ENCODE results near the gene FILIP1L.

The FILIP1L gene

DNA sequence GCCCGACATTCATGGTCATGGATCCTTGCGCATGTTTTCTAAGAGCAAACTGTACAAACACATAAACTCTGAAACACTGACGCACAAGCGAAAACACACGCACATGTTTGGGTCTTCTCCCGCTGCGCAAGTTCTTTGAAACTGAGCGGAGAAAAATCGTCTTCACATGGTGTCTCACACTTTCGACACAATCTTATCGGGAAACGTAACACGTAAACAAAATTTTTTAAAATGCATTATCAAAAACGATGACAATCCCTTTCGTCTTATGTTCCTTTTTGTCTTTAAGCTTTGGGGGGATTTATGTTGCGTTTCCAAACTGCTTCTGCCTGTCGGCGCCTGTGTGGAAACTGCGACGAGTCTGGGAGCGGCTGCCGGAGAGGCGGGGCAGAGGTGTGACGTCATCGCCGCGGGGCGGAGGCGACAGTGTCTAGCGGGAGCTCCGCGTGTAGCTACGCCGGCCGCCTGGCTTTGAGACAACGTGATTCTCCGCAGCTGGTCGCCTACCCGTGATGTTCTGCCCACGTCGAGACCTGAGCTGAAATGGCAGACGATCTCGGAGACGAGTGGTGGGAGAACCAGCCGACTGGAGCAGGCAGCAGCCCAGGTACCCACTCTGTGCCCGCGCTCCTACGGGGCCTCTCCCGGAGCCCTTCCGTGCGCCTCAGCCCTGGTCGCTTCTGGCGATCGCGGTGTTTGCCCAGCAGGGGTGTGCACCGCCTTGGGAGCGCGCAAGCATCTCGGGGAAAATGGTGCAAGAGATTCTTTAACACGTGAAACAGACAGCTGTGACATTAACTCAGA is 296.7 kb downstream of the FILIP1L start, which contains the start of gene CMSS1:
CMSS1 (plus strand) TSS at position 426 of the 804 bp plus-strand sequence.
- peak; percentile 91 to 93 for DNase-seq (ENCODE audit: low read depth in 2 of 2, low spot score in 1 of 2)

DNA sequence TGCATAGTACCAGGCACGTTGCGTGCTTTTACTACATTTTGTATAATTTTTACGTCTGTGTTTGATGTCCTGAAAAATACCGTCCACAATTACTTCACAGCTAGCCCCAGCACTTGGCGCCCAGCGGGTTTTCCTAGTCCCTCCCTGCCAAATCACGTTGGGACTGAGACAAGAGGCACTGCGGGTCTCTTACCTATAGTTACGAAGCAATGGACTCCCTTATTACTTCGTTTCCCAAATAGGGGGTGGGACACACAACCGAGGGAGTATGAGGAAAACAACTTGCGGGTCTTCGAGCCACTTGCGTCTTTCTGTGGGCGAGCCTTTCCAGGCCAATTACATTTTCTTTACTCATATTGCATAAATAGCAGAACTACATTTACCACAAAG is 297.3 kb downstream of the FILIP1L start:
- no peak for DNase-seq (ENCODE audit: low read depth in 2 of 2, low spot score in 1 of 2)

DNA sequence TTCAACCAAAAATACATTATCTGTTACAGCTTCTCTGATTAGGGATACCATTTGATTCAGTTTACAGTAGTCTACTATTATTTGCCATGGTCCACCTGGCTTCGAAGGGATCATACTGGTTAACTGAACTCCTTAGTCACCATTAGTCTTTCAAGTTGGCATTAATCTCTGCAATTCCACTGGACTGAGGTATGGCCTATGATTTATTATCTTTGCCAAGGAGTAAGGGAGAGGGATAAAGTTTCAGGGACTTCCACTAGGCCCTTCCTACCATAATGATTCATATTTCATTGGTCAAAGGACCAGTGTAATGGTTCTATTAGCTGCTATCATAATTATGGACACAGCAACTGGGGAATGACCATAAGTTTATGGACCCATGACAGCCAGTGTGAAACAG is 303.9 kb downstream of the FILIP1L start:
- no peak for DNase-seq (ENCODE audit: low read depth in 2 of 2, low spot score in 1 of 2)

DNA sequence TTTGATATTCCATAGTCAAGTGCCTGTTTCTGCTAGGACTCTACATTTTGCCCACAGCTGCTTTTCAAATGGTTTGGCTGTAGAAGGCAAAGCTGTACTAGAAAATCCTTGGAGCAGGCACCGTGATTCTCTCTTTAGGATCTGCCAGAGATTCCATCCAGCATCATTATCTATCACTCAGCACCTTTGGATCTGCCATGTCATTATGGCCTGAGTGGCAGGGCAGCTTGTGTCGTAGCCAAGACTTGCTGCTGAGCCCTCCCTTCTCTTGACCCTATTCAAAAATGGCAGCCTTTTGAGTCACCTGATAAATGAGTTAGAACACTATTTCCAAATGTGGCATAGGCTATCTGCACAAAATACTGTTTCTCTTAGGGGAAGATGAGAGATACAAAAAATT is 304.7 kb downstream of the FILIP1L start:
- no peak for DNase-seq (ENCODE audit: low read depth in 2 of 2, low spot score in 1 of 2)

DNA sequence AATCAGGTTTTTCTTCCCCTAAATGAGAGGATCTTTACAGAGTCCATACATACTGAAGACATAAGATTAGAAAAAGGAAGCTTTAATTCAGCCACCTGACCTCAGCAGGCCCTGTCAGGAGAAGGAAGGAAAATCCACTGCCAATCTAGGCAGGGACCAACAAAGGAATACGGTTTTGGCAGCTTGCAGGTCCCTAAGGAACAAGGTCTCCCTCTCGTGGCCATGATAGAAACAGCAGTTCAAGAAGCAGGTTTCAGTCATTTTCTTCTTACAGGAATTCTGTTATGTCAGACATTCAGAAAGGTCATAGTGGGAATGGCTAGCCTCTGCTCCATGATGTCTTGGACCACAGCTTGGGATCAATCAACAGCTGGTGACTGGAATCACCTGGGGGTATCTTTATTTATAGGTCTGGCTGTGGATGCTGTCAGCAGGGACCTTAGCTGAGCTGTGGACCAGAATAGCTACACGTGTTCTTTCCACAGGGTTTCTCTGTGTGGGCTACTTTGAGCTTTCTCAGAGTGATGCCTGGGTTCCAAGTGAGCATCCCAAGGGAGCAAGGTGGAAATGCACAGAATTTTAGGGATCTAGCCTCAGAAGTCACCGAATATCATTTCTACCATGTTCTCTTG is 306.0 kb downstream of the FILIP1L start:
- DNase-seq (ENCODE audit: low read depth in 2 of 2, low spot score in 1 of 2), result no peak

DNA sequence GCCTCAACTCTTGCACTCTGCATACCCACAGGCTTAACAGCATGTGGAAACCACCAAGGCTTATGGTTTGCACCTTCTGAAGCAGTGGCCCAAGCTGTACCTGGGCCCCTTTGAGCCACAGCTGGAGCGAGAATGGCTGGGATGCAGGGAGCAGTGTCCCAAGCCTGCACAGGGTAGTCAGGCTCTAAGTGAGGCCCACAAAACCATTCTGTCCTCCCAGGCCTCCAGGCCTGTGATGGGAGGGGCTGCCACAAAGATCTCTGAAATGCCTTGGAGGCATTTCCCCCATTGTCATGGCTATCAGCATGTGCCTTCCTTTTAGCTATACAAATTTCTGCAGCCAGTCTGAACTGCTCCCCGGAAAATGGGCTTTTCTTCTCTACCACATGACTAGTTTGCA is 309.1 kb downstream of the FILIP1L start:
- no peak for DNase-seq (ENCODE audit: low read depth in 2 of 2, low spot score in 1 of 2)

DNA sequence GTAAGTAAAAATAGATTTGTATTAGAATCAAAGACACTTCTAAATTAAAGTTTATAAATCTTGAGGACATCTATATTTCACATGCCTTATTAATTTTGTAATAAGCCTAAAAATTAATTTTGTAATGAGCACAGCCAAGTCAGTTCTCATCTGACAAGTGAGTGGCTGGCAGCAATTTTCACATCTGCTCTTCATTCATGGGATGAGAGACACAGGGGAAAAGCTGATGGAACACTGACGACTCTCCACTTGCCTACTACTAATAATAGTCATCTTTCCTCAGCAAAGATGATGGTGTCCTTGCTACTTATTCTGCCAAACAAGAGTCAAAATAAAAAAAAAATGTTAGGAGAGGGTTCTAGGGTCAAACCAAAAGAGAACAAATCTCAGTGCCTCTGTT is 311.0 kb downstream of the FILIP1L start:
- DNase-seq (ENCODE audit: low read depth in 2 of 2, low spot score in 1 of 2), result no peak

DNA sequence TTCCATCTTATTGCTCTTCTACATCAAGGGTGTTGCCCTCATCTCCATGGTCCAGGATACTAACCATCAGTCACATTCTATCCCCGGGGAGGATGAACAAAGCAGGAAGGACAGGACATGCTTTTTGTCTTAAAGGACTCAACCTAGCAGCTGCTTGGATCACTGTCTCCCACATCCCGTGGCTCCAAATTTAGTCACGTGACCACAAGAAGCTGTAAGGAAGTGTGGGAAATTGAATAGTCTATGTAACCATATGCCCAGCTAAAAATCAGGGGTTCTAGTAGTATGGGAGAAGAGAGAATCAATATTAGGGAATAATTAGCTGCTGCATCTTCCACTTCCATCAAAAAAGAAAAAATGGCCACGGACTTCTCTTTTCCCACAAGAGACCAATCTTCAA is 314.9 kb downstream of the FILIP1L start:
- DNase-seq (ENCODE audit: low read depth in 2 of 2, low spot score in 1 of 2), result no peak

DNA sequence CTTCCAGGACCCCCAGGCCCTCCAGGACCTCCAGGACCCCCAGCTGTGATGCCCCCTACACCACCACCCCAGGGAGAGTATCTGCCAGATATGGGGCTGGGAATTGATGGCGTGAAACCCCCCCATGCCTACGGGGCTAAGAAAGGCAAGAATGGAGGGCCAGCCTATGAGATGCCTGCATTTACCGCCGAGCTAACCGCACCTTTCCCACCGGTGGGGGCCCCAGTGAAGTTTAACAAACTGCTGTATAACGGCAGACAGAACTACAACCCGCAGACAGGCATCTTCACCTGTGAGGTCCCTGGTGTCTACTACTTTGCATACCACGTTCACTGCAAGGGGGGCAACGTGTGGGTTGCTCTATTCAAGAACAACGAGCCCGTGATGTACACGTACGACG is 318.7 kb downstream of the FILIP1L start:
- no peak for DNase-seq (ENCODE audit: low read depth in 2 of 2, low spot score in 1 of 2)

DNA sequence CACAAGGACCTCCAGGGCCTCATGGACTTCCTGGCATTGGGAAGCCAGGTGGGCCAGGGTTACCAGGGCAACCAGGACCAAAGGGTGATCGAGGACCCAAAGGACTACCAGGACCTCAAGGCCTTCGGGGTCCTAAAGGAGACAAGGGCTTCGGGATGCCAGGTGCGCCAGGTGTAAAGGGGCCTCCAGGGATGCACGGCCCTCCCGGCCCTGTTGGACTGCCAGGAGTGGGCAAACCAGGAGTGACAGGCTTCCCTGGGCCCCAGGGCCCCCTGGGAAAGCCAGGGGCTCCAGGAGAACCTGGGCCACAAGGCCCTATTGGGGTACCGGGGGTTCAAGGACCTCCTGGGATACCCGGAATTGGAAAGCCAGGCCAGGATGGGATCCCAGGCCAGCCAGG is 319.8 kb downstream of the FILIP1L start:
- no peak for DNase-seq (ENCODE audit: low read depth in 2 of 2, low spot score in 1 of 2)

DNA sequence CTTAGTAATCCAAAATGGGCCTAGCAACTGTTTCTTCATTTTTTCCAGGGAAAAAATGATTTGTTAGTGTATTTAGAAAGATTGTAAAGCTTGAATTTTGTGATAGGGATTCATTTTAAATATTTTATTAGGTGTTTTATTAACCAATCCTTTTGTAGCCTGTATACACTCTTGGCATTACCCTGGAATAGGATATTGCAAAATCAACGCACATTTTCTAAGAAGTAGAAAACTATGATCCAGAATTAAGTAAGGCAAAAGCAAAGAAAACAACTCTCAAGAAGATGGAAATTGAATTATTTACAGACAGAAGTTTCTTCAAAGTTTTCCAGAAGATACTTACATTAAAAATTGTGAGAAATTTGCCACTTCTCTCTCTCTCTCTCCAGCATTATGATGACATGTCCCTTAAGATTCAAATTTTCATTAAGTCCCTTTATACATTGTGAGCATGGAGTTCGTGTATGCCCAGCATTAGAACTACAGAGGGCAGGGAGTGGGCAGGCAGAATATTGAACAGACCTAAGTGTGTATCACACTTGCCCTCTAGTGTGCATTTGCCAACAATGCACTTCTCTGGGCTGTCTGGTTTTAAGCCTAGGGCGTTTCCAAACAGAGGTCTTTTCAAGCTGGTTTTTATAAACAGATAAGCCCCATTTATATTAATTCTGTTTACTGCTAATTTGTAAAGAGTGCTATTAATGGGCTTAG is 325.1 kb downstream of the FILIP1L start:
- no peak for DNase-seq (ENCODE audit: low read depth in 2 of 2, low spot score in 1 of 2)

Measured in stimulated activated CD8-positive, alpha-beta memory T cell treated with anti-CD3 and anti-CD28 coated beads, Interleukin-4, amount 100 ng/mL, for 4 hours (primary cell).